Right hindlimb (tissue), 1 donor: ENCODE data around the gene VIPR1.

Experiments used
- DNase-seq: peaks from one replicate; pipeline ENCODE4 v3.0.0-alpha.2; 2018

VIPR1 gene

GRCh38 chr3:42493798-42494151, 8.7 kb upstream of the VIPR1 start:
- no peak for DNase-seq

GRCh38 chr3:42495393-42495792, 7.0 kb upstream of the VIPR1 start:
- no peak for DNase-seq

GRCh38 chr3:42497009-42497731, 5.3 kb upstream of the VIPR1 start:
- DNase-seq: no peak

- DNase-seq: no peak
Measured at GRCh38 chr3:42498034-42498433, 4.4 kb upstream of the VIPR1 start.

GRCh38 chr3:42498791-42499477, 3.5 kb upstream of the VIPR1 start:
- DNase-seq: no peak

- DNase-seq: no peak
Measured at GRCh38 chr3:42499478-42499871, 3.0 kb upstream of the VIPR1 start.

GRCh38 chr3:42500091-42500490, 2.4 kb upstream of the VIPR1 start:
- no peak for DNase-seq

- no peak for DNase-seq
Measured at GRCh38 chr3:42500909-42501308, 1.5 kb upstream of the VIPR1 start.

GRCh38 chr3:42501321-42501680, 1.1 kb upstream of the VIPR1 start:
- DNase-seq: no peak

GRCh38 chr3:42501681-42502428, 588 bp upstream of the VIPR1 start:
- DNase-seq: no peak

GRCh38 chr3:42503251-42503924, 945 bp downstream of the VIPR1 start:
- DNase-seq: no peak

GRCh38 chr3:42503957-42504333, 1.5 kb downstream of the VIPR1 start:
- DNase-seq: no peak

GRCh38 chr3:42504334-42505127, 2.1 kb downstream of the VIPR1 start:
- no peak for DNase-seq

GRCh38 chr3:42505128-42505848, 2.8 kb downstream of the VIPR1 start:
- peak; percentile 9 for DNase-seq

- DNase-seq: no peak
Measured at GRCh38 chr3:42505849-42506410, 3.5 kb downstream of the VIPR1 start.

GRCh38 chr3:42507252-42507651, 4.8 kb downstream of the VIPR1 start:
- peak; percentile 9 for DNase-seq

- peak; percentile 3 for DNase-seq
Measured at GRCh38 chr3:42507761-42508335, 5.4 kb downstream of the VIPR1 start.

- no peak for DNase-seq
Measured at GRCh38 chr3:42508562-42508961, 6.1 kb downstream of the VIPR1 start.

- DNase-seq: no peak
Measured at GRCh38 chr3:42509111-42509510, 6.7 kb downstream of the VIPR1 start.

GRCh38 chr3:42510325-42510724, 7.9 kb downstream of the VIPR1 start:
- DNase-seq: peak; percentile 1

- no peak for DNase-seq
Measured at GRCh38 chr3:42511201-42511600, 8.8 kb downstream of the VIPR1 start.
